ENCODE data around the gene EFNA1. TPM values are rescaled to one million over a fixed set of nuclear protein-coding genes. Genes with fewer than 3 reads are reported as not detected.
A peak's percentile ranks its signal among the peaks of the same experiment; 100 is the strongest.

Gene EFNA1
- total and polyA plus RNA-seq, 2 of the 13 experiments (the other 11 are each of a cell fraction or from before 2014, with no cell fraction given), result 81.8 to 874 TPM

DNA sequence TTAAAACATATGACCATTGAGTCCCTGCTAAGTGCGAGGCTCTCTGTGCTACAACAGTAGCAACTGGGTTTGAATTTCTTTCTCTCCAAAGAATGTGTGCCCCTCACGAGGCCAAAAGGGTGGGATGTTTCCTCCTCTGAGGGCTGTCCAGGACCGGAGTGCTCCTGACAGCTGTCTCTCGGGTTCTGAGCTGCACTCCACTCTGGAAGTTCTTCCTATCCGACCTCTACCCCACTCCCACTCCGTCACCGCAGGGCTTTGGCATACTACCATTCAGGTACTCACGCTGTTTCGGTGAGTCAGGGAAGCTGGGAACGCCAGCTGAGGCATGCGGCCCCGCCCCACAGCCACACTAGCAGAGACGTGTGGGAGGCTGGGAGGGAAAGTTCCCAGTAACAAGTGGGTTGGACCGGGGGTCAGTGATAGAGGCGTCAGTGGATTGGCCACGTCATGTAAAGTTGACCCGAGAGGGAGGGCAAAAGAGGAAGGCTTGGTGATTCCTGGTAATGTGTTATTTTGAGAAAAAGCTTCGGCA, 7.3 kb downstream of the EFNA1 start (continued):
- TF ChIP-seq ZNF781 (CRISPR knock-in tag; IDR thresholded peaks at IDR 0.05; ENCODE audit: borderline replicate concordance, not compliant biosample characterization) (peak; percentile 84), ZNF432 (CRISPR knock-in tag; IDR thresholded peaks at IDR 0.05; ENCODE audit: borderline replicate concordance) (no peak), ZSCAN29 (CRISPR knock-in tag; conservative IDR thresholded peaks at IDR 0.05) (no peak; the same call in 1 of the 2 replicates), TP53 (CRISPR knock-in tag; conservative IDR thresholded peaks at IDR 0.05) (peak; percentile 24; the same call in 1 of the 2 replicates), ZNF816 (CRISPR knock-in tag; IDR thresholded peaks at IDR 0.05; ENCODE audit: borderline replicate concordance) (no peak; the same call in 1 of the 2 replicates), ZNF713 (CRISPR knock-in tag; IDR thresholded peaks at IDR 0.05) (no peak), TSC22D2 (CRISPR knock-in tag; IDR thresholded peaks at IDR 0.05; ENCODE audit: borderline replicate concordance) (no peak), ZNF788 (CRISPR knock-in tag; IDR thresholded peaks at IDR 0.05; ENCODE audit: borderline replicate concordance) (no peak), HNRNPL (IDR thresholded peaks at IDR 0.05; ENCODE audit: low read depth, low read length) (no peak), ZNF580 (CRISPR knock-in tag; IDR thresholded peaks at IDR 0.05; ENCODE audit: borderline replicate concordance, low read depth) (no peak), ELF1 (CRISPR knock-in tag; IDR thresholded peaks at IDR 0.05) (no peak), ZNF629 (CRISPR knock-in tag; conservative IDR thresholded peaks at IDR 0.05) (peak; percentile 10; the same call in 1 of the 2 replicates), TCF7 (IDR thresholded peaks at IDR 0.05; ENCODE audit: low read depth) (no peak), NRL (CRISPR knock-in tag; IDR thresholded peaks at IDR 0.05; ENCODE audit: borderline replicate concordance) (no peak), ZNF24 (IDR thresholded peaks at IDR 0.05) (no peak), RELA (CRISPR knock-in tag; IDR thresholded peaks at IDR 0.05) (no peak; the same call in 1 of the 2 replicates), ZNF510 (CRISPR knock-in tag; IDR thresholded peaks at IDR 0.05; ENCODE audit: low read depth) (no peak), FOSL1 (CRISPR knock-in tag; IDR thresholded peaks at IDR 0.05; ENCODE audit: borderline replicate concordance) (no peak), GTF3A (CRISPR knock-in tag; conservative IDR thresholded peaks at IDR 0.05) (no peak), ZNF850 (CRISPR knock-in tag; conservative IDR thresholded peaks at IDR 0.05) (no peak), ZNF883 (CRISPR knock-in tag; IDR thresholded peaks at IDR 0.05; ENCODE audit: not compliant biosample characterization) (no peak), BCL3 (CRISPR knock-in tag; IDR thresholded peaks at IDR 0.05) (no peak; the same call in 1 of the 2 replicates), GZF1 (CRISPR knock-in tag; IDR thresholded peaks at IDR 0.05) (no peak)
- TF ChIP-seq, protein P1, sequence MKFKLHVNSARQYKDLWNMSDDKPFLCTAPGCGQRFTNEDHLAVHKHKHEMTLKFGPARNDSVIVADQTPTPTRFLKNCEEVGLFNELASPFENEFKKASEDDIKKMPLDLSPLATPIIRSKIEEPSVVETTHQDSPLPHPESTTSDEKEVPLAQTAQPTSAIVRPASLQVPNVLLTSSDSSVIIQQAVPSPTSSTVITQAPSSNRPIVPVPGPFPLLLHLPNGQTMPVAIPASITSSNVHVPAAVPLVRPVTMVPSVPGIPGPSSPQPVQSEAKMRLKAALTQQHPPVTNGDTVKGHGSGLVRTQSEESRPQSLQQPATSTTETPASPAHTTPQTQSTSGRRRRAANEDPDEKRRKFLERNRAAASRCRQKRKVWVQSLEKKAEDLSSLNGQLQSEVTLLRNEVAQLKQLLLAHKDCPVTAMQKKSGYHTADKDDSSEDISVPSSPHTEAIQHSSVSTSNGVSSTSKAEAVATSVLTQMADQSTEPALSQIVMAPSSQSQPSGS (CRISPR knock-in tag; IDR thresholded peaks at IDR 0.05), result no peak
- TF ChIP-seq, protein P2, sequence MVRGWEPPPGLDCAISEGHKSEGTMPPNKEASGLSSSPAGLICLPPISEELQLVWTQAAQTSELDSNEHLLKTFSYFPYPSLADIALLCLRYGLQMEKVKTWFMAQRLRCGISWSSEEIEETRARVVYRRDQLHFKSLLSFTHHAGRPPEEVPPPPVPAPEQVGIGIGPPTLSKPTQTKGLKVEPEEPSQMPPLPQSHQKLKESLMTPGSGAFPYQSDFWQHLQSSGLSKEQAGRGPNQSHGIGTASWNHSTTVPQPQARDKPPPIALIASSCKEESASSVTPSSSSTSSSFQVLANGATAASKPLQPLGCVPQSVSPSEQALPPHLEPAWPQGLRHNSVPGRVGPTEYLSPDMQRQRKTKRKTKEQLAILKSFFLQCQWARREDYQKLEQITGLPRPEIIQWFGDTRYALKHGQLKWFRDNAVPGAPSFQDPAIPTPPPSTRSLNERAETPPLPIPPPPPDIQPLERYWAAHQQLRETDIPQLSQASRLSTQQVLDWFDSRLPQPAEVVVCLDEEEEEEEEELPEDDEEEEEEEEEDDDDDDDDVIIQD (CRISPR knock-in tag; IDR thresholded peaks at IDR 0.05; ENCODE audit: low read depth), result peak; percentile 81; the same call in 1 of the 2 replicates
- TF ChIP-seq, protein P3, sequence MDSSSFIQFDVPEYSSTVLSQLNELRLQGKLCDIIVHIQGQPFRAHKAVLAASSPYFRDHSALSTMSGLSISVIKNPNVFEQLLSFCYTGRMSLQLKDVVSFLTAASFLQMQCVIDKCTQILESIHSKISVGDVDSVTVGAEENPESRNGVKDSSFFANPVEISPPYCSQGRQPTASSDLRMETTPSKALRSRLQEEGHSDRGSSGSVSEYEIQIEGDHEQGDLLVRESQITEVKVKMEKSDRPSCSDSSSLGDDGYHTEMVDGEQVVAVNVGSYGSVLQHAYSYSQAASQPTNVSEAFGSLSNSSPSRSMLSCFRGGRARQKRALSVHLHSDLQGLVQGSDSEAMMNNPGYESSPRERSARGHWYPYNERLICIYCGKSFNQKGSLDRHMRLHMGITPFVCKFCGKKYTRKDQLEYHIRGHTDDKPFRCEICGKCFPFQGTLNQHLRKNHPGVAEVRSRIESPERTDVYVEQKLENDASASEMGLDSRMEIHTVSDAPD (CRISPR knock-in tag; IDR thresholded peaks at IDR 0.05), result peak; percentile 73

Data from HepG2 (cell line).